22Rv1 (cell line): ENCODE results near the gene SORBS1.

Source experiments
- H3K27ac ChIP-seq: fragments of 450-650 bp; 2 replicates; pipeline ENCODE4 v1.5.1; 2017
- ZFX ChIP-seq: fragments of 450-650 bp; IDR thresholded peaks from 2 replicates; pipeline ENCODE4 v1.6.1; 2017; ENCODE audit warnings: antibody characterized with exemption, borderline replicate concordance
- TF ChIP-seq, protein P1 (sequence below): fragments of 450-650 bp; IDR thresholded peaks from 2 replicates; pipeline ENCODE4 v1.5.1; 2017; ENCODE audit warnings: mild to moderate bottlenecking

The SORBS1 gene

DNA sequence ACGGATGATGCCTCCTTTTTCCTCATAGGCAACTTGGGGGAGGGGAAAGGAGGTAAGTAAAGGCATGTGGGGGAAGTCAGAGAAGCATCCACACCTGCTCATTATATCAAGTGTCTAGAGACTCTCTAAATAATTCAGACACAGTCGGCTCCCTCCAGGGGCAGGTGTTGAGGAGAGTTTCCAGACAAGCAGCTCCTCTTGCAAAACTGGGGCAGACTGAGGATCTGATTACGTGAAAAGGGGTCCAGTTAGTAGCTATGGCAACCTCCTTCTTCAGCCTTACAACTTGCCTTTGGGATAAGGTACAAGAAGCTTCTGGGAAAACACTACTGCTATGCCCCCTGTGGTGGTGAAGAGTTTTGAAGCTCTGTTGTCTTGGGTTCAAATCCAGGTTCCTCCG is 39.0 kb upstream of the SORBS1 start:
- H3K27ac ChIP-seq, result no peak overlapping the region
- TF ChIP-seq, protein P1, sequence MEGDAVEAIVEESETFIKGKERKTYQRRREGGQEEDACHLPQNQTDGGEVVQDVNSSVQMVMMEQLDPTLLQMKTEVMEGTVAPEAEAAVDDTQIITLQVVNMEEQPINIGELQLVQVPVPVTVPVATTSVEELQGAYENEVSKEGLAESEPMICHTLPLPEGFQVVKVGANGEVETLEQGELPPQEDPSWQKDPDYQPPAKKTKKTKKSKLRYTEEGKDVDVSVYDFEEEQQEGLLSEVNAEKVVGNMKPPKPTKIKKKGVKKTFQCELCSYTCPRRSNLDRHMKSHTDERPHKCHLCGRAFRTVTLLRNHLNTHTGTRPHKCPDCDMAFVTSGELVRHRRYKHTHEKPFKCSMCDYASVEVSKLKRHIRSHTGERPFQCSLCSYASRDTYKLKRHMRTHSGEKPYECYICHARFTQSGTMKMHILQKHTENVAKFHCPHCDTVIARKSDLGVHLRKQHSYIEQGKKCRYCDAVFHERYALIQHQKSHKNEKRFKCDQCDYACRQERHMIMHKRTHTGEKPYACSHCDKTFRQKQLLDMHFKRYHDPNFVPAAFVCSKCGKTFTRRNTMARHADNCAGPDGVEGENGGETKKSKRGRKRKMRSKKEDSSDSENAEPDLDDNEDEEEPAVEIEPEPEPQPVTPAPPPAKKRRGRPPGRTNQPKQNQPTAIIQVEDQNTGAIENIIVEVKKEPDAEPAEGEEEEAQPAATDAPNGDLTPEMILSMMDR, result no peak
- TF ChIP-seq ZFX, result no peak

DNA sequence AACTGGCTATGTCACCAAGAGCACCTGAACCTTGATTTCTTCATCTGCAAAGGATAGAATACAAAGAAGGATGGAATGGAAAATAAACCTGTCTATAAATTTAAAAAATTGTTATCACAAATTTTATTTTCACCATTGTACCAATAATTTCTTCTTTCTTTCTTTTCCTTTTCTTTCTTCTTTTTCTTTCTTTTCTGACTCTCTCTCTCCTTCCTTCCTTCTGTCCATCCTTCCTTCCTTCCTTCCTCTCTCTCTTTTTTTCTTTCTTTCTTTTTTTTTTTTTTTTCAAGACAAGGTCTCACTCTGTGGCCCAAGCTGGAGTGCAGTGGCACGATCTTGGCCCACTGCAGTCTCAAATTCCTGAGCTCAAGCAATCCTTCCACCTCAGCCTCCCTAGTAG is 36.6 kb upstream of the SORBS1 start:
- no peak overlapping the region for H3K27ac ChIP-seq
- TF ChIP-seq, protein P1, result no peak
- TF ChIP-seq ZFX, result no peak

DNA sequence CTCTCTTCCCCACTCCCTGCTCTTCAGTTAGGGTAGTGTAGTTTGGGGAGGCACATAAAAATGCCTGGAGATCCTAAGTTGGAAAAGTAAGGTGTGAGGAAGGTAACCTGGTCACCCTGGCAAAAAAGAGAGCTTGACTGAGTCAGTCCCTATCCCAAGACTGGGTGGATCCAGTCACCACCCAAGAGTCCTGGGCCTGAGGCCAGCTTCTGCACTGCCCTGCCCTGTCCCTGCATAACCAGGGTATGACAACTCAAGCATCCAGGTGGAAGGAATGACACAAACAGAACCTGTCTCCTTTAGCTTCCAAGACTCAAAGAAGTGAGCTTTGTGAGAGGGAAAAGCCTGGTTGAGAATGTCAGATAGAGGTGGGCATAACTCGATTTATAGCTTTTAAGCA is 26.9 kb upstream of the SORBS1 start:
- H3K27ac ChIP-seq, result no peak overlapping the region
- TF ChIP-seq ZFX, result no peak
- TF ChIP-seq, protein P1, result no peak

DNA sequence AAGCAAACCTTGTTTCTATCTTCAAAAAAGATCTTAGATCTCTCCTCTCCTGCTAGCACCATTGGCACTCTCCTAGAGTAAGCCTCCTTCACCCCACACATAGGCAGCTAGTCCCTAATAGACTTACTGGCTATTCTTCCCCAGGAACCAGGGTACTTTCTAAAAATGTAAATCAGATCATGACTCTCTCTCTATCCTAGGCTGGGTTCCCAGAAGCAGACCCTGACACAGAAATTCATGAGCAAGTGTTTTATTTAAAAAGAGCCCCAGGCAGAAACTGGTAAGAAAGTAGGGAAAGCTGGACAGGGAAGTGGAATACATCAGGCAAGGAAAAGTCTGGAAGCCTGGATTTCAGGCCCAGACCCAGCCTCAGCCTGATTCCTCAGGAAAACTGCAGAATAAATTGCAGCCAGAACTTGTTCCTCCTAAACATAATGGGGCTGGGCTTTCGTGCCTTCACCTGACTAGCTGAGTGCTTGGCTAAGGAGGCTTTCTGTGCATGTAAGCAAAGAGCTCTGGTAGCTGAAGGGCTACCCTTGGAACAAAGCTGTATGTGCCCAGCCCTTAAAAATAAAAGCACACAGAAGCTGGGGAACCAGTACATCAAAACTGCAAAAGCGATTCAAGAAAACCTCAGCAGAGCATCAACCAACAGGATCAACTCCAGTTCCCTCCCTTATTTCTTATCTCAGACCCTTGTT is 18.8 kb upstream of the SORBS1 start:
- TF ChIP-seq, protein P1, result no peak
- TF ChIP-seq ZFX, result no peak
- no peak overlapping the region for H3K27ac ChIP-seq

DNA sequence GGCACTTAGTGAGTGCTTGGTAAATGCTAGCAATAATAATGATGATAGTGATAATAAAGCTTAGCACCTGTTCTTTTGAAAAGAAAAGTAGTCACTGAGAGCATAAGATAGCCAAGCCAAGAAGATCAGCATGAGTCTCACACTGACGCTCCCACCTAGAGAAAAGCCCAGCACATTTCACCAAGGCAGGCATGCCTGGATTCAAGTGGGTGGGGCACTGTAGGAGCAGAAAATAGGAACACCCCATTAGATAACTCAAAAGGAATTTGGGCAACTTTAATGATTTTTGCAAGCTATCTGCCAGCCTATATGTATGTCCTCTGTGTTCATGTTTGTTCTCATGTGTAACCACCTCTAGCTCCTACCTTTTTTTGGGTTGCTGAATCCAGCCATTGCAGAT is 18.1 kb upstream of the SORBS1 start:
- TF ChIP-seq, protein P1, result no peak
- TF ChIP-seq ZFX, result no peak
- no peak overlapping the region for H3K27ac ChIP-seq

DNA sequence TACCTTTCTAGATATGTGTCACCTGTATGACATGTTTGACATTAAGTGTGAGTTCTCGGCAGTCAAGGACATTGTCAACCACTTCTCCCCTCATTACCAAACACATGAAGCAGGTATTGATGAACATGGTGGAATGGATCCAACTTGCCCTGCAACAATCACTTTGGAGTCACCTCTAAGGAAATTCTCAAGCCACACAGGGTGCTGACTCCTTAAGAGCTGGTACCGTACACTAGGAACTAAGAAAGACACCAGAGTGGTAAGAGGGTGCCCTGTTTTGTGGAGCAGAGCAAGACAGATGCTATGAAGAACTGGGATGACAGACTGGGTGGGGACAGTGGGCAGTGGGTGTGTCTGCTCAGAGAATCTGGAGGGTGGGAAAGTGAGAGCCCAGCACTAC is 17.4 kb upstream of the SORBS1 start:
- no peak overlapping the region for H3K27ac ChIP-seq
- no peak for TF ChIP-seq ZFX

DNA sequence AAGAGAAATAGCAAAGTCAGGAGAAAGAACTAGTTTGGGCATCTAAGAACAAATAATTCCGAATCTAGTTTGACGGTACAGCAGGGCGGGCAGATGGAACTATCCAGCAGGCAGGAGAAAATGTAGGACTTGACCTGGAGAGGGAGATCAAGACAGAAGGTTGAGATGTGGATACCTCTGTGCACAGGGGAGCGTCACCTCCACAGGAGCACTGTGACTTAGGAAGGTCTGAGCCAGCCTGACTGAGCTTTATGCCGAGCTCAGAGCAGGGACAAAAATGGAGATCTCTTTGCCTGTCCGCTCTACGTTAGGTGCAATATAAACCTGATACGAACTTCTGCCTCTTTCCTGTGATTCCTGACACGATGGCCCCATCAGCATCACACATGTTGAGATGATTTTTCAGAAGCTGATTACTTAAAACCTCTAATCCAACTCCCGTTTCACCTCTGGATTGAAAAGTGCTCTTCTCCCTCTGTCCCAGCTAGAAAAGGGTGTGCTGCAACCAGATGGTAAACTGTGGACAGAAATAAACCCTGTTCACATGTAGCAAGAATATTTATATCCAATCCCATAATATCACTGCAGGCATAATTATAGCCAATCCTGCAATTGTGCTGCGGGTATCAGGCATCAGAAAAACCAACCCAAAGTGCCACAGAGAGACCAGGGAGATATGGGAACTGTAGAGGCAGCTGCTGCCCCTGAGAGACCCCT is 13.6 kb upstream of the SORBS1 start:
- no peak overlapping the region for H3K27ac ChIP-seq
- TF ChIP-seq ZFX, result no peak

DNA sequence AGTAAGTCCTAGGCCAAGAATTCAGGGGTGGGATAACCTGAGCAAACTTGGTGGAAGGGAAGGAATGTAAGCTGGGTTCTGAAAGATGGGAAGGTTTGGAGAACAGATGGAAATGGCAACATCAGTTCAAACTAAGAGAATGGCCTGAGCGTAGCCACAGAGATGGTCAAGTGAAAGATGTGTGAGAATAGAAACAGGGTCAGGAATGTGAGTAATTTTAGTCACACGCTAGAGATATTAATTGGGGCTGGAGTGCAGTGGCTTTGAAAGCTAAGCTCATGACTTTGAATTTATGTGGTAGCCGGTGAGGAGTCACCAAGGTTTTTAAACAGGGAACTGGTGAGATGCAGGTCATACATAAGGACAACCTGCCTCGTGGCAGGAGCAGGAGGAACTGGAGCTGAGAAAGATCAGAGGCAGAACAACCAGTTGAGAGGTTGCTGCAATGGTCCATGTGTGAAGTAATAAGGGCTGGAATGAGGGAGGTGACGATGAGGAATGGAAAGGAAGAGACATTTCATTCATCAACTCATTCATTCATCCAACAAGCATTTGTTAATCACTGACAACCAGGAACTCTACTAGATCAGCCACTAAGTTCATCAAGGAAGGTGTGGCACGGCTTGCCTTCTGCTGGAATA is 12.9 kb upstream of the SORBS1 start:
- no peak overlapping the region for H3K27ac ChIP-seq
- TF ChIP-seq, protein P1, result no peak
- no peak for TF ChIP-seq ZFX
